WERI-Rb-1 (cell line): ENCODE measurements around the gene UXT.

Source experiments
- DNase-seq: peaks from one replicate; pipeline ENCODE4 v3.0.0-alpha.2; 2020
- H3K27ac ChIP-seq: fragments of 250-450 bp; sonication (Bioruptor Pico); 2 replicates; pipeline ENCODE4 v1.5.1; 2020; ENCODE audit warnings: mild to moderate bottlenecking, moderate library complexity
- H3K27me3 ChIP-seq: fragments of 250-450 bp; sonication (Bioruptor Pico); 2 replicates; pipeline ENCODE4 v1.5.1; 2021; ENCODE audit warnings: mild to moderate bottlenecking, low read depth, moderate library complexity; ENCODE audit not compliant: insufficient read depth, severe bottlenecking
- H3K36me3 ChIP-seq: fragments of 250-450 bp; sonication (Bioruptor Pico); 2 replicates; pipeline ENCODE4 v1.5.1; 2020; ENCODE audit warnings: mild to moderate bottlenecking, moderate library complexity
- H3K4me3 ChIP-seq: 2 replicates; pipeline ENCODE4 v1.5.1; 2011; ENCODE audit warnings: low read depth, mild to moderate bottlenecking, control low read depth, low read length
- H3K9me3 ChIP-seq: fragments of 250-450 bp; sonication (Bioruptor Pico); 2 replicates; pipeline ENCODE4 v1.5.1; 2021; ENCODE audit warnings: mild to moderate bottlenecking, moderate library complexity; ENCODE audit not compliant: severe bottlenecking
- CTCF ChIP-seq: IDR thresholded peaks from 2 replicates; pipeline ENCODE4 v1.5.1; 2011; ENCODE audit warnings: low read depth, mild to moderate bottlenecking, control low read depth, inconsistent platforms, low read length

UXT gene

GRCh38 chrX:47612418-47612817, 46.6 kb downstream of the UXT start:
- H3K4me3 ChIP-seq = no peak overlapping the region
- H3K27me3 ChIP-seq = no peaks in the 10 kb centered on the region
- H3K9me3 ChIP-seq = no peaks in the 10 kb centered on the region
- H3K27ac ChIP-seq = no peak overlapping the region
- H3K36me3 ChIP-seq = no peaks in the 10 kb centered on the region
- no peak for DNase-seq
- no peak for TF ChIP-seq CTCF

GRCh38 chrX:47611926-47612325, 47.1 kb downstream of the UXT start:
- Histone ChIP-seq H3K36me3 (no peaks in the 10 kb centered on the region), H3K9me3 (no peaks in the 10 kb centered on the region), H3K4me3 (no peak overlapping the region), H3K27ac (no peak overlapping the region), H3K27me3 (no peaks in the 10 kb centered on the region)
- DNase-seq = no peak
- no peak for TF ChIP-seq CTCF

- H3K36me3 ChIP-seq = no peaks in the 10 kb centered on the region
- DNase-seq = no peak
- no peak overlapping the region for H3K4me3 ChIP-seq
- no peak for TF ChIP-seq CTCF
- no peak overlapping the region for H3K27ac ChIP-seq
- no peaks in the 10 kb centered on the region for H3K27me3 ChIP-seq
- no peaks in the 10 kb centered on the region for H3K9me3 ChIP-seq
These were observed 47.5 kb downstream of the UXT start for GRCh38 chrX:47611489-47611888.

GRCh38 chrX:47610511-47610910, 48.5 kb downstream of the UXT start:
- no peaks in the 10 kb centered on the region for H3K9me3 ChIP-seq
- DNase-seq = no peak
- no peak overlapping the region for H3K4me3 ChIP-seq
- no peak overlapping the region for H3K27ac ChIP-seq
- TF ChIP-seq CTCF = no peak
- no peaks in the 10 kb centered on the region for H3K36me3 ChIP-seq
- peaks cover 3% of the 10 kb centered on the region for H3K27me3 ChIP-seq

- H3K27me3 ChIP-seq = peaks cover 3% of the 10 kb centered on the region
- TF ChIP-seq CTCF = no peak
- no peak for DNase-seq
- no peak overlapping the region for H3K27ac ChIP-seq
- H3K9me3 ChIP-seq = no peaks in the 10 kb centered on the region
- H3K4me3 ChIP-seq = no peak overlapping the region
- no peaks in the 10 kb centered on the region for H3K36me3 ChIP-seq
These were observed 50.7 kb downstream of the UXT start for GRCh38 chrX:47608130-47608810.

GRCh38 chrX:47607091-47607490, 51.9 kb downstream of the UXT start:
- DNase-seq = no peak
- no peak for TF ChIP-seq CTCF
- no peak overlapping the region for H3K4me3 ChIP-seq
- H3K9me3 ChIP-seq = no peaks in the 10 kb centered on the region
- H3K27me3 ChIP-seq = peaks cover 3% of the 10 kb centered on the region
- no peaks in the 10 kb centered on the region for H3K36me3 ChIP-seq
- H3K27ac ChIP-seq = no peak overlapping the region
